GM21723 (cell line): Measurements from ENCODE around the gene CNTNAP2.
"Not testable (repeated sequence)": the region's sequence is repeated elsewhere in the genome, so short reads cannot be mapped to it uniquely, and the experiment has no call there.

Experiments used
- ATAC-seq: cut with Tn5 transposase; IDR thresholded peaks from one replicate; pipeline ENCODE4 v1.9.1; 2021; ENCODE audit warnings: mild to moderate bottlenecking, moderate library complexity; ENCODE audit not compliant: unreplicated experiment

The CNTNAP2 gene

GRCh38 chr7:147670759-147671158 lies 1554.2 kb downstream of the CNTNAP2 start:
- ATAC-seq: no peak

GRCh38 chr7:147674705-147675104 lies 1558.1 kb downstream of the CNTNAP2 start:
- ATAC-seq: no peak

DNA sequence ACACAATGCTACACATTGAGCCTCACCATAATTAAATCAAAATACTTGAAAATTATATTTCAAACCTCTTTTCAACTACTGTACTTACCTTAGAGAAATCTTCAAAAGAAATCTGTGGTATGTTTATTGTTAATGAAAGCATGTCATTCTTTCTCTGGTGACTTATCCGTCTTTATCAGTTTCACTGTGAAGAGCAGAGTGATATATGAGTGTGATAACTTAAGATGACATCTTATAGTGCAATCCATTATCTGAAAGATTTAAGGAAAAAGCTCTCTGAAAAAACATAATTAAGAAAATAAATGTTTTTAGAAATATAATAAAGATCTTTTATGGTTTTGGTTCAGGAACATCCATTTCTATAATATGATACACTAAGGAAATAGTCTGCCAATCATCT lies 1562.3 kb downstream of the CNTNAP2 start:
- ATAC-seq: no peak

DNA sequence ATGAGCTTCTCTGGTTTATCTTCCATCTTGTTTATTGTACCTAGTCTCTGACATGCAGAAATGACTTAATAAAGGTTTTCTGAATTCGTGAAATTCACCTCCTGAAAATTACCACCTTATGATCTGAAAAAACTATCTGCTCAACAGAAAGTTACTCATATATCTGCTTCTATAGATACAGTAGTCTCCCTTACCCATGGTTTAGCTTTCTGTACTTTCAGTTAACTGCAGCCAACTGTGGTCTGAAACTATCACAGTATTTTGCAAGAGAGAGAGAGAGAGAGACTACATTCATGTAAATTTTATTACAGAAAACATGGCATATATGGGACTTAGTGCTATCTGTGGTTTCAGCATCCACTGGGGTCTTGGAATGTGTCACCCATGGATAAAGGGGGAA lies 1564.9 kb downstream of the CNTNAP2 start:
- ATAC-seq: no peak

DNA sequence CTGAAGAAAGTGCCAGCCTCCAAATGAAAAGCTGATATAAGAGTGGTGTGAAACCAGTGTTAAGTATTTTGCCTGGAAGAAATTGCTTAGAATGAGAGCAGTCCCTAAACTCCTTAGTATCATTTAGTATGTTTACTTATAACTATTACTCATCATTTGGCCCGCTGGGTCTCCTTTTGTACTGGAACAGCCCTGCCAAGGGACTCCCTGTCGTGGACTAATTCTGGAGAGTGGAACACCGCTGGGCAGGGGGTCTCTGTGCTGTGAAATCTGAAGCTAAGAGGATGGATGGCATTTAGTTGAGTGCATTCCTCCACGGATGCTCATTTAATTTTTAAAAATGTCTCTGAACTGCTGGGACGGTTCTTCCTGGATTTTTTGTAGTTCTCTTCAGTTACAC lies 1584.1 kb downstream of the CNTNAP2 start:
- no peak for ATAC-seq

DNA sequence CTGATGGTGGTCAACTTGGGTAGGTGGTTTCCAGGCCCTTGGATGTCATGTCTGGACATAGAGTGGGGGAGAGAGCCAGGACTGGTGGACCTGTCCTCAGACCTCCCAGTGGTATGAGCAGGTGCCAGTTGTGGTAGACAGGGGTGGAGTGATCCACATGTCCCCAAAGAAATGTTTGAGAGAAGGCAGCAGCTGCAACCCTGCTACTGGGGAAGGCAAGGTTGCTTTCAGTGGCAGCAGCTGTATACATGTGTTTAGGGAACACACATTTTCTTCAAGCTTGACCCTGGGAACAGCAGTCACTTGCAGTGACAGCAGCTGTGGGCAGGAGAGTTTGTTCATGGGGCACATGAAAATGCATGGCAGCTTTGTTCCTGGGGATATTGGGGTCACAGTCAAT lies 1591.3 kb downstream of the CNTNAP2 start:
- ATAC-seq: no peak

- ATAC-seq: no peak
Measured at GRCh38 chr7:147708871-147709270, 1592.3 kb downstream of the CNTNAP2 start.

- no peak for ATAC-seq
Measured at GRCh38 chr7:147711447-147711846, 1594.8 kb downstream of the CNTNAP2 start.

GRCh38 chr7:147721962-147722830 lies 1605.6 kb downstream of the CNTNAP2 start:
- ATAC-seq: no peak

DNA sequence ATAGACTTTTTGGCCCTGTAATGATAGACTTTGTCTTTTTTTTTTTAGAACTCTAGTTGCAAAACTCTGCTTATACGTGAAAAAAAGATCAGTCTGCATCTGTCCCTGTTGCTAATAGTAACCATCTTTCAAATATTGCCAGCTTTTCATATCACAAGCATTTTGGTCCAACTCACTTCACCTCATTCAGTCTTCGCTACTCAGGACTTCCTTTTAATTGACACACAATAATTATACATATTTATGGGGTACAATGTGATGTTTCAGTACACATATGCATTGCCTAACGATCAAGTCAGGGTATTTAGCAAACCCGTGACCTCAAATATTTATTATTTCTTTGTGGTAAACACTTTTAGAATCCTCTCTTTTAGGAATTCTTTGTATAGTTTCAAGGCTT lies 1606.9 kb downstream of the CNTNAP2 start:
- no peak for ATAC-seq

GRCh38 chr7:147731311-147731710 lies 1614.7 kb downstream of the CNTNAP2 start:
- ATAC-seq: no peak

GRCh38 chr7:147737559-147738214 lies 1621.1 kb downstream of the CNTNAP2 start:
- ATAC-seq: not testable (repeated sequence)

DNA sequence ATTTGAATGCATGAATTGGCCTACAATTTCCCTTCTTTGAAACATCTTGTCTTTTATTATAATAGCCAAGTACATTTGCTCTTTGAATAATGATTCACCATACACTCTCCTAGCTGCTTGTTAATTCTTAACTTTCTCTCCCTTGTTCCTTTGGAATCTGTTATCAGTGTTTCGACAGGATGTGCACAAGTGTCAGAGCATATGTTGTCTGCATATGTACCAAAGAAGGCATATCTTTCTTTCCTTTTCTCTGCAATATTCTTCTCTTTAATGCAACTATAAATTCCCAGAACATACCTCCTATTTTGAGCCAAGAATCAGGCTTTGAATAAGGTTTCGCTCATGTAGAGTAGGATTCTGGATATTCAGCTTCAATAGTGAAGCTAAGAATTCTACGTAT lies 1625.7 kb downstream of the CNTNAP2 start:
- ATAC-seq: no peak

DNA sequence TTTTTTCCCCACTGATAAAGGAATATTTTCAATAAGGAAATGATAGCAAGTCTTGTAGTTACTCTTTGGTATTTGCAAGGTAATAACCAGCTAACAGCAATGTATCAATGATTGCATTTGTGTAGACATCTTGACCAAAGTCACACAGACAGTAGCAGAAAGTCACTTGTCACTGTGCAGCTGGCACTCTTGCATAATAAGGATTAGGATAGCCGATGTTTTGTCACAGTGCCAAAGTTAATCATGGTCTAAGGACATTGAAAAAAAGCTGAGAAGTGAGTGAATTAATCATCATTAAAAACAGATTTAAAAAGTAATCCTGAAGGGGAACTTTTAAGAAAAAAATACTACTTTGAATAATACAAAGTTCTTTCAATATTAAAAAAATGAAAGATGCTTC lies 1639.7 kb downstream of the CNTNAP2 start:
- ATAC-seq: no peak

DNA sequence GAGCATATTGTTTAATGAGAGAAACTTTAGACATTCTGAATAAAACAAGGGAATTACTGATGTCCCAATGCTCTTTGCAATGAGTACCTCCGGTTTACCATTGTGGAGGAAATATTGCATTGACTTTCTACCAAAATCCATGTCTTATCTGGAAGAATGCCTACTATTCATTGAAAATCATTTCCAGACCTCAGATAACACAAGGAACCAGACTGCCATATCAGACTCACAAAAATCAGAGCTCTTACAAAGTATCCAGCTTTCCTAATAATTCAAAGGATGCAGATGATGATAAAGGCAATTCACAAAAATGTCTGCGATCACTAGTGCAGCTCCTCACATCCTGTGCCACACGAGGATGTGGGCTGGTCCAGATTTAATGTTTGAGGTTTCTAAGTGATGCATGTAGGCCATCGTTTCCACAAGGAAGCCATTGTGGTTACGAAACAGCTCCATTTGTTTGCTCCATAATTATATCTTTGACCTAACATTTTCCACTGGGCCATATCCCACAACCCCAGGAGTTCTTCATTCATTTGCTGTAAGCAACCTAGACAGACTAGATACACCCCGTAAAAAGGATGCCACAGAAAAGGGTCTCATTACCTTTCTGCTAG lies 1642.8 kb downstream of the CNTNAP2 start:
- no peak for ATAC-seq

GRCh38 chr7:147765301-147765700 lies 1648.7 kb downstream of the CNTNAP2 start:
- ATAC-seq: no peak

GRCh38 chr7:147771344-147771743 lies 1654.7 kb downstream of the CNTNAP2 start:
- no peak for ATAC-seq

GRCh38 chr7:147774461-147774860 lies 1657.9 kb downstream of the CNTNAP2 start:
- ATAC-seq: no peak

DNA sequence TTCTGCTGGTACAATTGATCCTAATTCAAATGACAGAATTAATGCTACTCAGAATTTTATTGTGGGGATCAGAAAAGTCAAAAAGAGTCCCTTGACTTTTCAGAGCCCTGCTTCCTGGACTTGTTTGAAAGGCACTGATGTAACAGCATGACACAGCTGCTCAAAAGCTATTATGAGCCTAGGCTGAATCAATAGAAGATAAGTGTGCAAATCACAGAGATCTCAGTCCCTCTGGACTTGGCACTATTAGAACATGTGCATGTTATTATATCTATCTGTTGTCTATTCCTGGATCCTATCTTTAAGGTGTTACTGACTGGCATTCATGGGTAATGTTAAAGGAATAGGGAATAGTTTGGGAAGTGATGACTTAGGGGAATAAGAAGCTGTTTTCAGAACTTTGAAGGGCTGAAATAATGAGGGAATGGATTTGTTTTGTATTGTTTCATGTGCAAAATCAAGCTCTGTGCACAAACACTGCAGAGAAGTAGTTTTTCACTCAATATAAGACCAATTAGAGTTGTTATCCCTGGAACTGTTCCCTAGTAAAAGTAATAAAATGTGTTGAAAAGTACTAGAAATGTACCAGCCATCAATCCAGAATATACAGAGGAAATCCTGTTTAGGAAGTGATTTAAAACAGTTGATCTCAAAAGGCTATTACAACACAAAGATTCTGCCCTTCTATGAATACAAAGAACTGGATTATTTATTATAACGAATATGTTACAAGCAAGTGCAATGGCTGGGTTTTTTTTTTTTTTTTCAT lies 1659.1 kb downstream of the CNTNAP2 start:
- ATAC-seq: no peak

GRCh38 chr7:147777309-147777708 lies 1660.7 kb downstream of the CNTNAP2 start:
- ATAC-seq: no peak

- no peak for ATAC-seq
Measured at GRCh38 chr7:147779949-147780348, 1663.3 kb downstream of the CNTNAP2 start.
